COR-L47 (cell line): ENCODE results near the gene AGR2.
"Not testable (repeated sequence)": the region's sequence is repeated elsewhere in the genome, so short reads cannot be mapped to it uniquely, and the experiment has no call there.

Experiments
- DNase-seq: peaks from one replicate; lab custom pipeline; 2025; lab: John Stamatoyannopoulos, UW

AGR2 gene

DNA sequence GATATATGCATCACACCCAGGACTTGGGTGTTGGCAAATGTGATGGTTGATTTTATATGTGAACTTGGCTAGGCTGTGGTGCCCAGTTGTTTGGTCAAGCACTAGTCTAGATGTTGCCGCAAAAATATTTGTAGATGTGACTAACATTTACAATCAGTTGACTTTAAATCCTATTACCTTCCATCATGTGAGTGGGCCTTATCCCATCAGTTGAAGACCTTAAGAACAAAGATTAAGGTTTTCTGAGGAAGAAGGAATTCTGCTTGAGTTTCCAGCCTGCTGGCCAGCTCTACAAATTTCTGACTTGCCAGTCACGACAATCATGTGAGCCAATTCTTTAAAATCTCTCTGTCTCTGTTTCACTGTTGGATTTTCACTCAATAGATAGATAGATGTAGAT, 30.9 kb downstream of the AGR2 start:
- no peak for DNase-seq

DNA sequence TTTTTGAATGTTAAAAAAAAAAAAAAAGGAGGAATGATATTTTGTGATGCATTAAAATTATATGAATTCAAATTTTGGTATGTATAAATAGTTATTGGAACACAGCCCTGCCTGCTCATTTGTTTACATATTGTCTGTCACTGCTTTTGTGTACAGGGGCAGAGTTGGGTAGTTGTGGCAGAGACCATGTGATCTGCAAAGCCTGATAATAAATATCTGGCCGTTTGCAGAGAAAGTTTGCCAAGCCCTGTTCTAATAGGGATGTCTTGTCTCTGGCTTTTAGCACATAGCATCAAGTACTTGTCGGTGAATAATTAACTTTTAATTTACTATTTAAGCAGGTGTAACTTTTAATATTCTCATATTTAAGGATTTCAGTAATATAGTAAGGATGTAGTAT, 31.5 kb downstream of the AGR2 start:
- no peak for DNase-seq

DNA sequence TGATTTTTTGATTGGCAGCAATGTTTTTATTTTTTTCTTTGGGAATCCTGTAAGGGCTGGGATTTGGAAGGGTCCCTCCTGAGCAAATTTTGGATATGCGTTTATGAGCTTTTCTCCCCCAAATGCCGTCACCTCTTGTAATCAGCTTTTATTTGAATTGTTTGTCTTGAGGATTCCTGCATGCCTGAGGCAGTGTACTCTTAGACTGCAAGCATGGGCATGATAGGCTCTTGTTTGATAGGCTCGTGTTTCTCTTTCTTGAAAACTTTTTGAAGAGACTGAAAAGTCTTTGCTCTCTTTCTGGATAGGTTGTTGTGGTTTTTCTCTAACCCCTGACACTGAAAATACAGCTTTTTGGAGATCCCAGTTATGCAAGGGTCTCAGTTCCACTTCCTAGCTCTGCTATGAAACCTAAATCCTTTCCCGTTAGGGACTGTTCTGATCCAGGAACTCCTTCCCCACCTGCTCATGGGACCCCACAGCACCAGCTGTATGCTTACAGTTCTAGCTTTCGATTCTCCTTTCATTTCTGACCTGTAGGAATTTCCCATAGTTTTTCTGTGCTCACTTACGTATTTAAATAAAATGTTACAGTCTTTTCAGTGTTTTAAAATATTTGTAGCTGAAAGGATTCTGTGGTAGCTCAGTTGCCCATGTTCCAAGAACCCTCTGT, 34.0 kb downstream of the AGR2 start:
- DNase-seq, result no peak

DNA sequence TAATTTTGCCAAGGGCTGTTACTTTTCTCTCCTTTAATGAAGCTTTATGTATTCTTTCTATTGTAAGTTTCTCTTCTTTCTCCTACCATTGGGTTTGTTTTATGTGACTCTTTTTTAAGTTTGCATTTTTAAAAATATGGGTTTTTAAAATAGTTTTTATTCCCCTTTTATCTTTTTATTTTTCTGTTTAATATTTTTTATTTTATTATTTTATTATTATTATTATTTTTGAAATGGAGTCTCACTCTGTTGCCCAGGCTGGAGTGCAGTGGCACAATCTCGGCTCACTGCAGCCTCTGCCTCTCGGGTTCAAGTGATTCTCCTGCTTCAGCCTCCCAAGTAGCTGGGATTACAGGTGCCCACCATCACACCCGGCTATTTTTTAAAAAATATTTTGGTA, 34.8 kb downstream of the AGR2 start:
- DNase-seq, result not testable (repeated sequence)

DNA sequence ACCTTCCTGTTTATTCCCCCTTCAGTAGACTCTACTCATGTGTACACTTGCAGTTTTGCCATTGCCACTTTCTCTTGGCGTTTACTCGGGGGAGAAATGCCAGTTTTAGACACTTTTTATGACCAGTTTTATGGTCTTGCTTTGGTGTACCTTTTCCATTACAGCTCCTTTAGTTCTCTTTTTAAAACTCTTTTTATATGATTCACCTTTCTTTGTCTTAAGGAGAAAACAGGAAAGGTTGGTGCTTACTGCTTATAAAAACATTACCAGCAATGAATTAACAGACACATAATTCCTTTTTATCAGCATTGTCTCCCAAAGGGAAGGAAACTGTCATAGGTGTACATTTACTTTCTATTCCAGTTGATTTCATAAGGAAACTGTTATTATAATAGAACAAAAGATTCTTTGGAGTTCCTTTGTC, 39.4 kb downstream of the AGR2 start:
- DNase-seq, result no peak

DNA sequence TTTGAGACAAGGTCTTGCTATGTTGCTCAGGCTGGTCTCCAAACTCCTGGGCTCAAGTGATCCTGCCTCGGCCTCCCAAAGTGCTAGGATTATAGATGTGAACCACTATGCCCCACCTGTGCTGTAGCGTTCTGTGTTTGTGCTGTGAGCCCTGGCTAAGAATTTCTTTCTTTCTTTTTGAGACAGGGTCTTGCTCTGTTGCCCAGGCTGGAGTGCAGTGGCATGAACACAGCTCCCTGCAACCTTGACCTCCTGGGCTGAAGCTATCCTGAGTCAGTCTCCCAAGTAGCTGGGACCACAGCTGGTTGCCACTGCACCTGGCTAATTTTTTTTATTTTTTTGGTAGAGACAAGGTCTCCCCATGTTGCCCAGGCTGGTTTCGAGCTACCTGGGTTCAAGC, 39.9 kb downstream of the AGR2 start:
- no peak for DNase-seq

DNA sequence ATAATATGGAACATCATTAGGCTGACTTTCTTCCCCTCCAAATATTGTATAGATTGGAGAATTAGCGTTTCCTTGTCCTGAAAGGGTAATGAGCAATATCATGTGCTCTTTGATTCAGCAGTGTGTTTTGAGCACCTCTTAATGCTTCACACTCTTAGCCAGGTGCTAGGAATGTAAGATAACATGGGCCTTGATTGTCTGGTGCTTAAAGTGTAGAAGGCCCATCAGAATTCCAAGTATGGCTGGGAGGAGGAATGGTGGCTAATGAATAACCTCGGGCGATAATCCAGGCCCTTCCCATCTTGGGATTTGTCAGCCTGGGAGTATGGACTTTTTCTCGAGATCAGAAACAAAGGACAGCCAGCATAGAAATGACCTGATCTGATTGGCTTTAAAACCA, 42.6 kb downstream of the AGR2 start:
- no peak for DNase-seq

DNA sequence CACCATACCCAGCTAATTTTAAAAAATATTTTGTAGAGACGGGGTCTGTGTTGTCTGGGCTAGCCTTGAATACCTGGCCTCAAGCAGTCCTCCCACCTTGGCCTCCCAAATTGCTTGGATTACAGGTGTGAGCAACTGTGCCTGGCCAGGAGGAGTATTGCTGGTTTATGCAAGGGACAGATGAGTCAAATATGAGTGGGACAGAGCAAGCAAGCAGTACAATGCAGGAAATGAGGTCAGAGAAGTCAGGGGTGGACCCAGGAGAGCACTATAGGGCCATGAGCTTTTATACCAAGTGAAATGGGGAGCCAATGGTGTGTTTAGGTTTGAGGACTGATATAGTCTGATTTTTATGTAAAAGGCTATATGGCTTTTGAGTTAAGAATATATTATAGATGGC, 45.0 kb downstream of the AGR2 start:
- no peak for DNase-seq

DNA sequence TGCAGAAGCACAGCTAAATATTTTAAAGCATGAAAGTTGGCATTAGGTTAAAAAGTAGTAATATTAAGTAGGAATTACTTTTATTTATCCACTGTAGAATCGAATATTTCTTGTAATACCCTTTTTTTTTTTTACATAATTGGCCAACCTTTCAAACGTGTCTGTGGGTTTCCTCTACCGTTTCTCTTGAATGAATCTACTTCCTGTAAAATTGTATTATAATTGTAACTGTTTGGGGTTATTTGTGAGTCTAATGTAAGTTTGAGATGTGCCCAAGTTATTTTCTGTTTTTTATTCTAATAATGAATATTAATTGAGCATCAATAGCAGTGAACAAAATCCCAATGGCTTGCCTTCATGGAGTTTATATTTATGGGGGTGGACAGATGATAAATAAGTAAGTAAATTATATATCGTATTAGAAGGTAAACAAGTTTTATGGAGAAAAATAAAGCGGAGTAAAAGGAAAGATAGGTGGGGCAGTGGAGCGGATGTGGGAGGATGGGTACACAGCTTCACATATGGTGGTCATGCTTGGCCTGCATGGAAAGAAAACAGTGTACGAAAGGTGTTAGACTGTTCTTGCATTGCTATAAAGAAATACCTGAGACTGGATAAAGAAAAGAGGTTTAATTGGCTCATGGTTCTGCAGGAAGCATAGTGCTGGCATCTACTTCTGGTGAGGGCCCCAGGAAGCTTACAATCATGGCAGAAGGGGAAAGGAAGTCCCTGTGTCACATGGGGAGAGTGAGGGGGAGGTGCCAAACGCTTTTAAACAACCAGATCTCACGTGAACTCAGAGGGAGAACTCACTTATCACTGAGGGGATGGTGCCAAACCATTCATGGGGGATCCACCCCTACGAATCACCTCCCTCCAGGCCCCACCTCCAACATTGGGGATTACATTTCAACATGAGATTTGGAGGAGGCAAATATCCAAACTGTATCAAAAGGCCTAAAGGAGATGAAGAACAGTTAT, 45.9 kb downstream of the AGR2 start:
- no peak for DNase-seq

DNA sequence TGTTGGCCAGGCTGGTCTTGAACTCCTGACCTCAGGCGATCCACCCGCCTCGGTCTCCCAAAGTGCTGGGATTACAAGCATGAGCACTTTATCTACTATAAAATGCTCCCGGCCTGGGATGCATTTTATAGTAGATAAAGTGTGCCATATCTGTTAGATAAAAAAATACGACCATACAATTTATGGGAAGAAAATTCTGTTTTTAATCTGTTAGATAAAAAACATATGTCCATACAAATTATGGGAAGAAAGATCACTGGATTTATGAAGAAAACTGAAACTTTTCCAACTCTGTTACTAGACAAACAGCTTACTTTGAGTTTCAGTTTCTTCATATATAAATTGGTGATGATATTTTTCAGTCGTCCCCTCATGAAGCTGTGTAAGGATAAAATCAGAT, 46.8 kb downstream of the AGR2 start:
- no peak for DNase-seq

DNA sequence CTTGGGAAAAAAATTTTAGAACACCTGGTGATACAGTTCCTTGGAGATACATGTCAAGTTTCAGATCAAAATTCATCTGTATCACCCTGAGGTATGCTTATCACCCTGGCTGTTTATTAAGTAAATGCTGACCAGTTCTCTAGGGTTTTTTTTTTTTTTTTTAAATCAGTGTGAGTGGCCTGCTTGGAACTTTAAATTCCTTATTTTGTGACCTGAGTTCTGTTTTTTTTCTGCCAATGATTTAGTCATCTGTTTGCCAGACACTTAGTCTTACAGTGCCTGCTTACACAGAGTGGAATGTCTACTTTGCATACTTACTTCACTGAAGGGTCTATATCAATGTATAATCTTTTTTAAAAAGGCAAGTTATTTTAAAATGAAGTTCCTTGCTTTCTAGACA, 49.4 kb downstream of the AGR2 start:
- DNase-seq, result no peak

DNA sequence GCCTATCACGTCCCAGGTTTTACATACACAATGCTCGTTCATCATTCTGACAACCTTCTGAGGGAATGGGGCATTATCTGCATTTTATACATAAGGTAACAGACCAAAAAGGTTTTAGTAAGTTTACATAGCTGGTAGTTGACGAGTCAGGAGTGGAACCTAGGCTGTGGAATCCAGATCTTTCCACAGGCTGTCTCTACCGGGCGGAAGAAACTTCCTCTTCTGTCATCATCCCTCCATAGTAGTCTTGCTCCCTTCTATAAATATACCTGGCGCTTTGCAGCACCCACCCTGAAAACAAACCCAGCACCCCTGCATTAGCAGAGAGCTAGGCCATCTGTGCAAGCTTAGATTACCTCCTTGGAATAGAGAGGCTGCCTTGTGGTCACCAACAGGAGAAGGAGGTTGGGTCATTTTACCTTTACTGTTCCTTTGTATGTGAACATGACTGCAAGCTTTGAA, 49.9 kb downstream of the AGR2 start:
- no peak for DNase-seq

DNA sequence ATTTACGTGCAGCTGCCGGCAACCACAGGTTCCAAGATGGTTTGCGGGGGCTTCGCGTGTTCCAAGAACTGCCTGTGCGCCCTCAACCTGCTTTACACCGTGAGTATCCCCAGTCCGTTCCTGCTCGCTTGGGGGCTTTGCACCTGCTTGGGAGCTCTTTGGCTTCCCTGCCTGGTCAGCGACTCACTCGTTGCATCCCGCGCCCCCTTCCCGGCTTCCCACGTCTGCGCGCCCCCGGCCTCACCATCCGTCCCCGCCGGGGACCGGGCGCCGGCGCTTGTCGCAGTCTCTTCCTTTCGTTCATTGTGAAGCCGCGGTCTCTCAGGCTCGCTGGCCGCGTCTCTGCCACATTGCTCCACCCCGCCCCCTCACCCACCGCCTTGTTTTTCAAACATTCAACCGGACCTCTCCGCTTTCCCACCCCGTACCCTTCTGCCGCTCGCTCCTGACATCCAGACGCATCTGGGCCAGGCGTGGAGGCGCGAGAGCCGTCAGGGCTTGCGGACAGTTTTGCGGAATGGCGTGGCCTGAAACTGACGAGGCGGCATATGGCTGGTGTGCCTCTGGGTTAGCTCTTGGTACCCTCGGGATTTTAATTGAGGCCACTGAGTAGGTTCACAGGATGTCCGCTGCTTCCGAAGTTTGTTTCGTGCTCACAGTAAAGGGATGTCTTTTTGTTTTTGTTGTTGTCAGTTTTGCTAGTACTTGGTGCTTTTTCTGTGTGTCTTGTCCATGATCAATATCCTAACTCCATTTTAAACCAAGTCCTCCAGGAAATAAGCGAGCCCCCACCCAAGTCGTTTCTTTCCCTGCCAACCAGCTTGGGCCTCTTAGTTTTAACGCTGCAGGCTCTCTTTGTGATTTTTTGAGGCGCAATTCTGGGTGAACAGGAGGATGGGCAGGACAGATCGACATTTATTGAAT, 50.6 kb downstream of the AGR2 start:
- peak; percentile 57 for DNase-seq

DNA sequence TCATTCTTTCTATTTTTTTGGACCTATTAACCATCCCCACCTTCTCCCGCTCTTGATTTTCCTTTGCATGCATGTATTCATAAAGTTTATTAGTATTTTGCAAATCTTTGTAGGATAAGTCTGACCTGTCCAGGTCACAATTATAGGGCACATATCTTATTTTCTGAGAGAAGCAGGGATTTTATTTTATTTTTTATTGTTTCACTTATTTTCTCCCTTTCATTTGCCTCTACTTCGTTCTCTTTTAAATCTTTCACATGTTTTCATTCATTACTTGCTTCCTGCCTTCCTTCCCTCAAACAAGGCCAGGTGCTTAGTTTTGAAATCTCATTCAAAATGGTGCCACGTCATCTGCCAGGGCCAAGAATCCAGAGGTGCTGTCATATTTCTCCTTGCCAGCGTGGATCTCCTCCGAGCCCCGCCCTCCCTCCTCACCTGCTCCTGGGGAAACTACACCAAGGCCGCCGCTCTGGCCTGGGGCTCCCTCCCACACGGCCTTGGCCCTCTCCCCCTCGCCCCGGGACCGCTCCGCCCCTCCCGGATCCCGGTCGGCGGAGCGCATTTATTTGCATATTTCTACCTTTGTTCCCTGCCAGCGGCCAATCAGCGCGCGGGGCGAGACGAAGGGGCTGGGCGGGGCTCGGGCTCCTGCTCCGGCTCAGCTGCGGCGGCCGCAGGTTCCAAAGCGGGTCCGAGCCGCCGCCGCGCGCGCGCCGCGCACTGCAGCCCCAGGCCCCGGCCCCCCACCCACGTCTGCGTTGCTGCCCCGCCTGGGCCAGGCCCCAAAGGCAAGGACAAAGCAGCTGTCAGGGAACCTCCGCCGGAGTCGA, 51.5 kb downstream of the AGR2 start, which contains the start of gene TSPAN13:
TSS of gene TSPAN13 (plus strand) at position 654 of the 830 bp plus-strand sequence. CDS start 213 bp downstream, outside the sequence.
- DNase-seq, result peak; percentile 93

DNA sequence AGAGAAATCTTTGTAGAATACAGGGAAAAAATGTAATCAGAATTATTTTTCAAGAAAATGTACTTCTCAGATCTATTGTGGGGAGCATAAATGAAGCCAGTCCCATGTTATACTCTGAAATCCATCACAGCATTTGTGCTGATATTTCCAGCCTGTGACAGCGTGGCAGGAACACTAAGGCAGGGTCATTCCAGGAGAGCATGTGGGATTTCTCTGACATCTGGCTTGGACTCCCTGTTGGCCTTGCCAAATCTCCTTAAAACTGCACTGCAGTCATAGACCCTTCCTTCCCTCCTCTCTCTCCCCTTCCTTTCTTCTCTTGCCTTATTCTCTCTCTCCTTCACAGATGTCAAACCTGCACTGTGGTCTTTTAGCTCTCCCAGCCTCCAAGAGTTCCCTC, 57.7 kb downstream of the AGR2 start:
- no peak for DNase-seq

DNA sequence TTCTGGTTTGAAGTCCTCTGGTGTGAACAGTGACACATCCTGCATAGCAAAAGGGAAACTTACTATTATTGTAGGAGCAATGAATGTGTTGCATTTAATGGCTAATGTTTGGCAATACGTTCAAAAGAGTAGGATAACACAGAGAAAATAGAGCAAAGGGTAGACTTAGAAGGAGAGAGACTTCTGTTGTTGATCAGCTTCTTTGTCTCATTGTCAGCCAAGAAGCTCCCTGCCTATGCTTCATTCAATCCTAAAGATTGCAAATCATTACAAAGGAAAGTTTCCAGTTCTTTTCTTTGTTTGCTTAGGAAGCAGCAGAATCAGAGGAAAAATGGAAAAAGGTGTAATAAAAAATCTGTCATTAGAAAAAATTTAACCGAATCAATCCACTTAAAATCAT, 59.2 kb downstream of the AGR2 start:
- no peak for DNase-seq

DNA sequence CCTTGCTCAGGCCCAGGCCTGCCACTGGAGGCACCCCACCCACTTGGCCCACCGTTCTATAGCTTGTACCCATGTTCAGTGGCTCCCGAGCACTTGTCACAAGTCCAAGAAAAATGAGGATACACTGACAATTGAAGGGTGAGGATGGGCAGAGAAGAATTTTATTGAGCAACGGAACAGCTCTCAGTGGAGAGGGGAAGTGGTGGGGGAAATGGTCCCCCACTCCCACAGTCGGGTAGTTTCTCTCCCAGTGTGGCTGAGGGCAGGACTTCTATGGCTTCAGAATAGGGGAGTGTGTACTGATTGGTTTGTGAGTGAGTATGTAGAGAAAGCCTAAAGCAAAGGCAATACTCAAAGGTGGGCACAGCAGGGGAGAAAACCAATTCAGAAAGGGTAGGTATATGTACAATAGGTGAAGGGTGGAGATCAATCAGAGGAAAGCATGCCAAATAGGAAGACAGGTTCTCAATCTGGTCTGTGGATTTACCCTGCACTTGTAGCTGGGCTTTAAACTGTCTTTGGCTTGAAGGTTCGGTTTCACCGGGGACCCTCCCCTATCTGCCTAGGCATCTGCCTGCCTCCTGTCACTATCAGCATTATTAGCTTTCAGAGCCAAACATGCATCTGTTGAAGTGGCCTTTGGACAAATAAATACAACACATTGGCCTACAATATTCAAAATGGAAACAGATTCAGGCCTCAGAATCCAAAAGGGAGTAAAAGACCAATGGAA, 60.1 kb downstream of the AGR2 start:
- DNase-seq, result no peak

DNA sequence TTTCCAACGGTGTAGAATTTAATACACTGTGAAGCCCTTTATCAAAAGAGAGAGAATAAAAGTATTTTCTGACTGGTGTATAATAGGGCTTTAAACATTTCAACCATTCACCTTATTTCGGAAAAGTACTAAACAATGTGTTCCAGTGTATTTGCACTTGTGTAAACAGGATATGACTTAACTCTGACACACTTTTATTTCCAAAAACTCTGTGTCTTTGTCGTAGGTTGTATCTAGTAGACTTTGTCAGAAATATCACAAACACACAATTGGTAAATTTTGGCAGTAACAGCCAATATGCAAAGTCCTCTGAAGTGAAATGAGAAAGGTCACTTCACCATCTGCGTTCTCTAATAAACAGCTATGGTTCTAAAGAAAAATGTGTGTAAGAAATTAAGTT, 61.6 kb downstream of the AGR2 start:
- DNase-seq, result no peak

DNA sequence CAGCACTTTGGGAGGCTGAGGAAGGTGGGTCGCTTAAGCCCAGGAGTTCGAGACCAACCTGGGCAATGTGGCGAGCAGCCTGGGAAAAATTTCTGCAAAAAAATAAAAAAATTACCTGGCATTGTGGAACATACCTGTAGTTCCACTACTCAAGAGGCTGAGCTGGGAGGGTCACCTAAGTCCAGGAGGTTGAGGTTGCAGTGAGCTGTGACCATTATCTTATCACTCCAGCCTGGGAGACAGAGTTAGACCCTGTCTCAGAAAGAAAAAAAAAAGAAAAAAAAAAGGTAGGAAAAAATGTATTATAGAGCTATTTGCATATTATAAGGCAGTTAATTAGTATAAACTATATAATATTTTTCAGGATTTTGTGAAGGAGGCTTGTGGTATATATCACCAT, 62.3 kb downstream of the AGR2 start:
- no peak for DNase-seq
